ENCODE measurements around the gene BTNL9.
"Not testable (repeated sequence)": the region's sequence is repeated elsewhere in the genome, so short reads cannot be mapped to it uniquely, and the experiment has no call there.

Gene BTNL9

DNA sequence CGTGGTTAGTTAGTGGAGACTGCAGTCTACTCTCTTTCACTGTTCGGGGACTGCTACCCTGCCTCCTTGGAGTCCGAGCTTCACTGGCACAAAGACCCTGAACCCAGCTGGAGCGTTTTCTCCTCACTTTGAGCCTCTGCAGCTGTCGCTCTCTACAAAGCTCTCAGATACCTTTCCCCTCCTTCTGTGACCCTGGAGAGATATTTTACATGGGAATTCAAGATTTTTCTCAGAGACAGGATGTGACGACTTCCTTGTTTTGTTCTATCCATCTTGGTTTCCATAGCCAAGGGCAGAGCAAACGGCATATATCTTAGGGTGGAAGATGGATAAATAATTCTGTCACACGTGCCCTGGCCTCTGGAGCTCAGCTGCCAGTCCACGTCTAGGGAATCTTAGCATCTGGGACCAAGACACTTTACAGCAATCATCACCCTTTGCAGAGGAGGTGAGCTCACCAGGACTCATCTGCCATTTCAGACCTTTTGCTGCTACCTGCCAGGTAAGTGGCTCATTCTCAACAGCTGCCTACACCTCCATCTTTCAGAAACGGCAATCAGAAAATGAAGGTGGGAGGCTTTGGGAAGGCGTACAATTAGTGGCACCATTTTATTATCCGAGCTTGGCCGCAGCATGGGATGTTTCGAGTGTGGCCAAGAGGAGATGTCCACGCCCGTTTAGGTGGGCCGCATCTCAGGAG, at the start of gene BTNL9:
BTNL9 (plus strand) TSS at position 336 of the 700 bp plus-strand sequence. CDS start 5,224 bp downstream, outside the sequence.
- no peak for DNase-seq (ENCODE audit: low read depth in 2 of 2)

- no peak for DNase-seq (ENCODE audit: low read depth in 2 of 2)
These were observed 49.2 kb upstream of the BTNL9 start for GRCh38 chr5:180990882-180991242.

DNA sequence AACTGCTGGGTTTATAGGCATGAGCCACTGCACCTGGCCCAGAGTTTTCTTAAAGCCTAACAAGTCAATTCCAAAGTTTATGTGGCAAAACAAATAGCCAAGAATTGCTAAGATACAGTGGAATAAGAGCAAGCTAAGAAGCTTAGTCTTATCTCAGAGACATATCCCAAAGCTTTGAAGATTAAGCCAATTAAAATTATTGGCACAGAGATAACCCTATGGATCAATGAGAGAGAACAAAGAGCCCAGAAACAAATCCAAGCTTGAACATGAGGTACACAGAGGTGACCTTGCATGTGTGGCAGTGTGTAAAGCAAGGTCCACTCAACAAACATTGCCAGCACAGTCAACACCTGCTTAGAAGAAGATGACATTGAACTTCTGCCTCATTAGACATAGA, 38.1 kb upstream of the BTNL9 start:
- DNase-seq (ENCODE audit: low read depth in 2 of 2), result no peak

- DNase-seq (ENCODE audit: low read depth in 2 of 2), result no peak
These were observed 34.3 kb upstream of the BTNL9 start for GRCh38 chr5:181005791-181006190.

GRCh38 chr5:181008136-181008535, 31.9 kb upstream of the BTNL9 start:
- no peak for DNase-seq (ENCODE audit: low read depth in 2 of 2)

- not testable (repeated sequence) for DNase-seq (ENCODE audit: low read depth in 2 of 2)
These were observed 30.0 kb upstream of the BTNL9 start for GRCh38 chr5:181010018-181010417.

GRCh38 chr5:181014654-181015053, 25.4 kb upstream of the BTNL9 start:
- DNase-seq (ENCODE audit: low read depth in 2 of 2), result not testable (repeated sequence)

- DNase-seq (ENCODE audit: low read depth in 2 of 2), result not testable (repeated sequence)
These were observed 22.6 kb upstream of the BTNL9 start for GRCh38 chr5:181017448-181017847.

DNA sequence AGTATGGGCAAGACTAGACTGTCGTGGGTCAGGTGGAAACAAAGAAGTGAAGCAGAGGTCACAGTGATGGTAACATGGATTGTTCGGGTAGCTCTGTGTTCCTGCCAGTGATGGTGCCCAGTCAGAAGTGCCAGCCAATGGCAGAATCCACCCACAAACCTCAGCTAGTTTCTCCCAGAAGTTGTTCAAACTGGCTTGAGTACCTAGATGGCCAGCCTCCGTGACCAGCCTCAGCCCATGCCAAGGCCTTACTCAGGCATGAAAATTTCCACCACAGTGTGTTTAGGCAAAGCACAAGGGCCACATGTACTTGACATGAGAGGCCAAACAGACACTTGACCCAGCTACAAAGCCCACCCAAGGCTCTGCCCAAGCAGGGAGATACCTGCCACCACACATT, 19.4 kb upstream of the BTNL9 start:
- no peak for DNase-seq (ENCODE audit: low read depth in 2 of 2)

GRCh38 chr5:181024245-181025064, 15.6 kb upstream of the BTNL9 start:
- no peak for DNase-seq (ENCODE audit: low read depth in 2 of 2)

DNA sequence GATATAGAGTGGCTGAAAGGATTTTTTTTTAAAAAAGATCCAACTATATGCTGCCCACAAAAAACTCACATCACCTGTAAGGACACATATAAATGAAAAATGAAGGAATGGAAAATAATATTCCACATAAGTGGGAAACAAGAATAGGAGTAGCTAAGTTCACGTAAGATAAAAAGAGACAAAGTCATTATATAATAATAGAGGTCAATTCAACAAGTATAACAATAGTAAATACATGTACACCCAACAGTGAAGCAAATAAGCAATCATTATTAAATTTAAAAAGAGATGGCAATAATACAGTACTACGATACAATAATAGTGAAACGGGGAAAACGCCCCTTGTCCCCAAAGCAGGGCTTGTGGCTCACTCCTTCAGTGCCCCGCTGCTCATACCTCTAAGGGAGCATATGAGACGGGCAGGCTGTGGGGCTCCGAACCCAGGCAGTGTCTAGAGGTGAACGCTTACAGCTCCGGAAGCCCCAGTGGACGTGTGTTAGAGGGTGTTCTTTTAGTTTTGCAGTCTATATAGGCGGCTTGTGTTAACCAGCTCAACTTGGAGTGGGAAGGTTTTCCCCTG, 12.5 kb upstream of the BTNL9 start:
- no peak for DNase-seq (ENCODE audit: low read depth in 2 of 2)

GRCh38 chr5:181028032-181028819, 11.8 kb upstream of the BTNL9 start:
- DNase-seq (ENCODE audit: low read depth in 2 of 2), result no peak

DNA sequence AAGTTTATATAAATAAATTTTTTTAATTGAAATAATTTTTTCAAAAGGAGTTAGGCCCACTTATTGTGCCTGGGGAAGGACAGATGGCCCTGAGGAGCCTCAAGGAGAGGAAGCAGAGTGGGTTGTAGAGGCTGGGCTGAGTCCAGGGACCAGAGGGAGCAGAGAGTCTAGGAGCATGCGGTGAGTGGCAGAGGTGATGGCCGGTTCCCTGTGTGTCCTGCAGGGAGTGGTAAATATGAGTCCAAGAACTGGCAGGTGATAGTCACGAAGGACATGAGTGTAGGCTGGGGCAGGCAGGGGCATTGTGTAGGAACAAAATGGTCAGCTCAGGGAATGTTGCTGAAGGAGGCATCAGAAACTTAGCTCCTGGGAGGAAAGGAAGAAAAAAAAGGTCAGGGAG, 8.3 kb upstream of the BTNL9 start:
- no peak for DNase-seq (ENCODE audit: low read depth in 2 of 2)

- DNase-seq (ENCODE audit: low read depth in 2 of 2), result no peak
These were observed 3.9 kb upstream of the BTNL9 start for GRCh38 chr5:181035991-181036815.

DNA sequence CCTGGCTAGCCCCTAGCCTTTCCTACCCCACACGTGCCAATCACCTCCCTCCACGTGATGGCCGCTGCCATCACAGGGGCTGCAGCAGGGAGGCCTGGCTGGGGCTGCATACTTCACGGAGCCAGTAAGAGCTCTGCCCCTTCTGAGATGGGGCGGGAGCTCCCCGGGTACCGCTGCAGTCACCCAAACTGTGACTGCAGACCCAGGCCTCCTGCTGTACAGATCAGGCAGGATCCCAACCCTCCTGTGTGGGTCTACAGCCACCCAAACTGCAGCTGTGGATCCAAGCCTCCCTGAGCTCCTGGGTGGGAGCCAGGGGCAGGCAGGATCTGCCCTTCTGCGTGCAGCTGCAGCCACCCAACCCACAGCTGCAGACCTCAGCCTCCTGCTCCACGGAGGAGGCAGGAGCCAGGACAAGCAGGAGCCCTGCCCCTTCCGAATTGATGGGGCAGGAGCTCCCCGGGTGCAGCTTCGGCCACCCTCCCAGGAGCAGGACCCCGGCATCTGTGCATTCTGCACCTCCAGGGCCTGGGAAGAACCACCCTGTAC, 3.2 kb upstream of the BTNL9 start:
- no peak for DNase-seq (ENCODE audit: low read depth in 2 of 2)

DNA sequence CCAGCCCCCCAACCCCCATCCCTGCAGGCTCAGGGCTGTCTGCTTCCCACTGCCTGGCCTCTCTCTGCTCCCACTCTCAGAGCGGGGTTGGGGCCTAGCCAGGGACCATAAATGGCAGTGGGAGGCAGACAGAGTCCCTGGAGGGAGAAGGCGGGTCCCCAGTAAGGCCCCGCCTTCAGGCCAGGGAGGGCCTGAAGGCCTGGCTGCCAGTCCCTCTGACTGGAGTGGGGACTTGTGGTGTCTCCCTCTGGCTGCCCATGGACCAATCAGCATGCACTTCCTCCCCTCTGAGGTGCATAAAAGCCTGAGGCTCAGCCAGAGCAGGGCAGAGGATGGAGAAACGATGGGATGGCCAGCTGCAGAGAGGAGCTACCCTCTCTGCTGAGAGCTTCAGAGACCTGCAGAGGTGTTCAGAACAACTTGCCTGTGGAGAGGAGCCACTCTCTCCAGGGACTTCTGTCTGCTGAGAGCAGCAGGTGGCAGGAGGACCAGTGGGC, 2.7 kb upstream of the BTNL9 start:
- no peak for DNase-seq (ENCODE audit: low read depth in 2 of 2)

DNA sequence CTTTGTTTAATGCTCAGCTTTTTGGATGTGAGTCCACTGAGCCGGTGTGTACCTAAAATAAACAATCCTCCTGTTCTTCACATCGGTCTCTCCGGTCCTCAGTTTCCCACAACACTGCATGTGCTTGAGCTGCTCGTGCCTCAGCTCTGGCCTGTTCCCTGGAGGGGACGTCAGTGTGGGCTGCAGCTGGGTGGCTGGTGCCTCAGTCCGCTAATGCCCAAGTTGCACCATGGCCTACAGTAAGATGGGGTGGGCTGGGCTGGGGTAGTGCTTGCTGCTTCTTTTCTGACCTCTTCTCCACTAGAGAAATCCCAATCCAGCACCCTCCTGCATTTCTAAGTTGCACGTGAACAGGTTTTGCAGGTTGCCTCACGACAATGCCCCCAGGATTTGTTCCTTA, 595 bp upstream of the BTNL9 start:
- DNase-seq (ENCODE audit: low read depth in 2 of 2), result no peak

DNA sequence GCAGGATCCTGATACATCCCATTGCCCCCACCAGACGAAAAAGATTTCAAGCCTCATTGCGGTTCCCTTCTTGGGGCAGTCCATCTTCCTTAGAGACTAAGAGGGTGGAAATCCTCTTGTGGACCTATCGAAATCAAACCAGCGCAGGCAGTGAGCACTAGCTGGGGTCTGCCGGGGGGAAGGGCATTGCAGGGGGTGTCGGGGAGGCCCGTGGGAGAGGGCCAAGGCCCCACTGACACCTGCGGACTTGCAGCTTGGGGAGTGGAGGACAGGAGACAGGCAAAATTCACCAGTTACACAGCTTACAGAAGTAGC, 522 bp downstream of the BTNL9 start:
- no peak for DNase-seq (ENCODE audit: low read depth in 2 of 2)

DNA sequence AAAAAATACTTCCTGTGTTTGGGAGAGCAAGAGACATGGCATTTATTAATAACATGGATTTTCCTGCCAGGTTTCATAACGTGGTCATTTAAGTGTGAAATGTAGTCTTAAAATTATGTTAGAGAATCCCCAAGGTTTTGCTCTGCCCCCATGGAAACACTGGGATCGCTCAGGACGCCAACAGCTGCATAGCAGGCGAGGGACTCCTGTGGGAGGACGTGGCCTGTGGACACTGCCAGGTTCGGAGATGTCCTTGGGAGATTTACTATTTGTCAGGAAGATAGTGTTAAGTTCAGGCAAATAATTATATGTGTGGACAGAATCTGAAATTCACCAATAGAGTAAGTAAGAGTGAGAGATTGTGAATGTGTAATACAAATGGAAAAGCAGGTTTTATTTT, 977 bp downstream of the BTNL9 start:
- DNase-seq (ENCODE audit: low read depth in 2 of 2), result no peak

DNA sequence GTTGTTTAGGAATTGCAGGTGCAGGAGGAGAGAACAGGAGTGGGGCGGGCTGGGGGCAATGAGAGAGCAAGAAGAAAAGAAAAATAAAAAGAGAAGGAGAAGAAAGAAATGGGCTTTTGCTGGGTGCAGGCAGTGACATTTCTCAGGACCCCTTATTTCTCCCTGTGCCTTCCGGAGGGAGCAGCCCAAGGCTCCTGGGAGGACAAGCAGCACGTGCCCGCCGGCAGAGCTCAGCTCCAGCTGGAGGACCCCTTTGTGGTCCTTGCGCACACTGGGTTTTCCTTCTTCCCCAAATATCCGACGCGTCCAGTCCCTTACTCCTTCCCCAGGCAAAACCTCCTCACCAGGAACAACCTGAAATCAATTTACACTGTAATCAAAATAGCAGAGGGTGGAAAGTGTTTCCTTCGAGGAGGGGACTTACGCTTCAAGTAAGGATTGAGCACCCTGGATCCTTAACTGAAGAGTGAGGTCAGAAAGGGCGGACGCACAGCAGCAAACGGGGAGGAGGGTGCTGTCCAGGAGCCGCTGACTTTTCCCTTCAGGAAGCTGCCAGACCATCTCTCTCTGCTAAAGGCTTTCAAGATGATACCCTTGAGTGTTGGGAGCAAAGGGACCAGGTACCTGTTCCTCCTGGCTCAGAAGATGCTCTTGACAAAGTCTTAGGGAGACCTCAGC, 2.1 kb downstream of the BTNL9 start:
- DNase-seq (ENCODE audit: low read depth in 2 of 2), result no peak
